Stimulated activated CD4-positive, alpha-beta T cell treated with anti-CD3 and anti-CD28 coated beads, Interleukin-1b, Interleukin-23, amount 100 ng/mL, for 48 hours (primary cell): ENCODE measurements around the gene C1QA.
"Not testable (repeated sequence)": the region's sequence is repeated elsewhere in the genome, so short reads cannot be mapped to it uniquely, and the experiment has no call there.

Experiments
- DNase-seq: peaks from one replicate; pipeline ENCODE4 v3.0.0-alpha.2; 2020

C1QA gene

DNA sequence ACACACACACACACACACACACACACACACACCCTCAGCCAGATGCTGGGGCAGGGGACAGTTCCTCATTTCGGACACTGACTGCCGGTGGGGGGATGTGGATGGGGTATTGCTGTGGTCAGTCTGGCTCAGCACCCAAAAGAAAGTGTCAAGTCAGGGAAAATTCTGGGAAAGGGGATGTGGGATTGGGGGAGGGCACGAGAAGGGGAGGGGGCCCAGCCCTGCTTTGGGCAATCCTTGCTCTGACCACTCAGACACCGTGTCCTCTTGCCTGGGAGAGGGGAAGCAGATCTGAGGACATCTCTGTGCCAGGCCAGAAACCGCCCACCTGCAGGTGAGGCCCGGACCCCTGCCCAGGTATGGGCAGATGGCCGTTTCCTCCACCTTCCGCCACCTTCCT, 7.0 kb downstream of the C1QA start, which contains the start of gene C1QC:
Gene C1QC (plus strand): TSS at position 253 of the 400 bp plus-strand sequence. CDS start 391 bp downstream, outside the sequence.
- DNase-seq: no peak

- DNase-seq: no peak
These were observed 7.5 kb downstream of the C1QA start for GRCh38 chr1:22643928-22644327.

DNA sequence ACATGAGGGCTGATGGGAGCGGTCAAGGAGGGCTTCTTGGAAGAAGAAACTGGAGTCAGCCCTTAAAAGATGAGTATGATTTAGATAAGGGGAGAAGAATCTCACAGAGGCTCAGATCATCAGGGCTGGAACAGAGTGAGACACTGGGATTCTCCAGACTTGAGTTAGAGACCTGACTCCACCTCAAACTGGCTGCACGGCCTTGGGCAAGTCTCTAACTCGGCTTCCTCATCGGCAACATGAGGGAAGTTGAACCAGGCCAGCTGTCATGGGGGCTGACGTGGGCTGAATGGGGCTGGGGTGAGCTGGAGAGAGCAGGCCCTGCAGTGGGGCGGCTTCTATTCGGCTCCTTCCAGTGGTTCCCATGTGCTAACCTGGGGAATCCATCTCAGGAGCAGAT, 9.5 kb downstream of the C1QA start:
- no peak for DNase-seq

DNA sequence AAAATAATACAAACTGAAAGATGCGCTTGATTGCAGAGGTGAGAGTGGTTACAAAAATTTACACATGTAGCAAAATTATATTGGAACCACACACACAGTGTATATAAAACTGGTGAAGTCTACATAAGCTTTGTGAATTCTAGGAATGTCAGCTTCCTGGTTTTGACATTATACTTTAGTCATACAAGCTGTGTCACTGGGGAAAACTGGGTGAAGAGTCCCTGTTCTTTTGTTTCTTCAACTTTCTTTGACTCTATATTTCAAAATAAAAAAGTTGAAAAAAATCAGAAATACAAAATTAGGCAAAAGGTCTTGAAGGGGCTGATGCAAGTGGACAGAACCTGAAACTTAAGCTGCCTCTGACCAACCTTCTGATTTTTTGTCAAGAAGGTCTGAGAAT, 10.0 kb downstream of the C1QA start:
- no peak for DNase-seq

- DNase-seq: no peak
These were observed 13.8 kb downstream of the C1QA start for GRCh38 chr1:22650089-22650693.

DNA sequence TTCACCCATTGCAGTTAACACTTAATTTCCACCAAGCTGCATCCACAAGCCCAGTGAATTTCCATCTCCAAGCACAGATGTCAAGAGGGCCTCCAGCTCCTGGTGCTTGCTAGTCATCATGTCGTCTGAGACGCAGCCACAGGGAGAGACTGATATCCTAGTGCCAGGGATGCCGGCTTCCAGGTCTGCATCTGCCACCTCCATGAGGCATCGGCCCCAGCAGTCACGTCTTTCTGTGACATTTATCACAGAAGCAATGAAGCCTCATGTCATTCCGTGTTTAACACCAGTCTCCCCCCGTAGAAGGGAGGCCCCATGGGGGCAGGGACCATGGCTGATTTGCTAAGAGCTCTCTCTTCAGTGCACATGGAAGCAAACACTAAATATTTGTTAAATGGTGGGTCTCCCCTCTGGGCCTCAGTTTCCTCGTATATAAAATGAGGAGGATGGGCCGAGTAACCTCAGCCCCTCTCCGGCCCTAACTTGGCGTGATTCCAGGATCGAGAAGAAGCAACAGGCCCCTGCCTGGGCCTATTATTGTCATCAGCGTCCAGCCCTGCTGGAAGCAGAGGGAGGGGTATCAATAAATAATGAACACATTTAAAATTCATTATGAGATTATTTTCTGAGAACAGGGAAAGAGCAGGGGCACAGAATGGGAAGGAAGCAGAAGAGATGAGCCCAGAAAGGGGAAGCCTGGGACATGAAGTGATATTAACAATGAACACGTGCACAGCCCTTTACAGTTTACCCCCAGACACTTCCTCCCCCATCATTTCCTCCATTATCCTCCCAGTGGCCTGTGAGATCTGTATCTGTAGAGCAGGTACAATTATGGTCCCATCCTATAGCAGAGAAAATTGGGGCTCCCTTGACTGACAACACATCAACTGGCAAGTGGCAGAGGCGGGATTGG, 15.8 kb downstream of the C1QA start:
- DNase-seq: no peak

DNA sequence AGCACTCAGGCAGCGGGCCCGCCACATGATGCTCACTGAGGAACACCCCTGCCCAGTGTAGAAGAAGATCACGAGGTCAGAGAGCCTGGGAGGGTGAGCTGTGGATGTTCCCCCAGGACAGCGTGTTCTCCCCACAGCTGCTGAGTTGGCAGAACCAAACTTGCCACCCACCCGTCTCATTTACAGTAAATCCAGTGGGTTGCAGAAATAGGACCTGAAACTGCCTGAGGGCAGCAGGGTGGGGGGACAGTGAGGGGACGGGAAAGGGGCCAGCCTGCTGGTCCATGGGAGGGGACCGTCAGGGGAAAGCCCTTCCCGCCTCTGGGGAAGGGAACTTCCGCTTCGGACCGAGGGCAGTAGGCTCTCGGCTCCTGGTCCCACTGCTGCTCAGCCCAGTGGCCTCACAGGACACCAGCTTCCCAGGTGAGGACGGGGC, 16.5 kb downstream of the C1QA start, which contains the start of gene C1QB:
Gene C1QB (plus strand): TSS at position 356 of the 436 bp plus-strand sequence. CDS start 6,227 bp downstream, outside the sequence.
- no peak for DNase-seq

DNA sequence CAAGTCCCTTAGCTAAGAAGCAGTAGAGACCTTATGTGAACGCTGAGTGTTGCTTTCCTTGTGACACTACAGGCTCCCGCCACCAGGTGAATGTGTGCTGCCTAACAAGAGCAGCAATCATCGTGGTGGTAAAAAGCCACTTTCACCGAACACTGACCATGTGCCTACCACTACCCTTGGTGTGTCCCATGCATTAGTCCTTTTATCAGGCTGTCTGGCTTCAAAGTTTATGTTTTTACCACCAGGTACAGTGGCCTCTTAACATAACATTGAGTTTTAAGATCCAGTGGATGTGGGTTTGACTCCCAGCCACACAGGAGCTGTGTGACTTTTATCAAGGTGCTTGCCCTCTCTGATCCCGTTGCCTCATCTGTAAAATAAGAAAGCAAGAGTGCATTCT, 18.3 kb downstream of the C1QA start:
- no peak for DNase-seq

DNA sequence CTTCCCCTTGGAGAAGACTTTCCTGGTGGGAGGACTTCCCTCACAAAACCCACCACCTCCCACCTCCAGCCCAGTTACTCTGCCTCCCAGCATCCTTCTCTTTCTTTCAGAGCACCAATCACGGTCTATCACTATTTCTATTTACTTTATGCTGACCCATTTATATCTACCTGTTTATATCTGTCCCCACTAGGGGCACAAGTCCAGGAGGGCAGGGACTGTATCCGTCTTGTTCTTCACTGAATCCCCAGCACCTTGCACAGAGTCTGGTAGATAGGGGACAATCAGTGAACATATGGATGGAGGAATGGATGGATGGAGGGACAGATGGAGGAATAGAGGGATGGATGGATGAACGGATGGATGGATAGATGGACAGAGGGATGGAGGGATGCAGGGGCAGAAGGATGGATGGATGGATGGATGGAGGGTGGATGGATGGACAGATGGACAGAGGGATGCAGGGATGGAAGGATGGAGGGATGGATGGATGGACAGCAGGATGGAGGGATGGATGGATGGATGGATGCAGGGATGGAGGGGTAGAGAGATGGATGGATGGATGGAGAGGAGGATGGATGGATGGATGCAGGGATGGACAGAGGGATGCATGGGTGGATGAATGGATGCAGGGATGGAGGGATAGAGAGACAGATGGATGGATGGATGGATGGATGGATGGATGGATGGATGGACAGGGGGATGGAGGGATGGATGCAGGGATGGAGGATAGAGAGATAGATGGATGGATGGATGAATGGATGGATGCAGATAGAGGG, 22.1 kb downstream of the C1QA start:
- DNase-seq: no peak

DNA sequence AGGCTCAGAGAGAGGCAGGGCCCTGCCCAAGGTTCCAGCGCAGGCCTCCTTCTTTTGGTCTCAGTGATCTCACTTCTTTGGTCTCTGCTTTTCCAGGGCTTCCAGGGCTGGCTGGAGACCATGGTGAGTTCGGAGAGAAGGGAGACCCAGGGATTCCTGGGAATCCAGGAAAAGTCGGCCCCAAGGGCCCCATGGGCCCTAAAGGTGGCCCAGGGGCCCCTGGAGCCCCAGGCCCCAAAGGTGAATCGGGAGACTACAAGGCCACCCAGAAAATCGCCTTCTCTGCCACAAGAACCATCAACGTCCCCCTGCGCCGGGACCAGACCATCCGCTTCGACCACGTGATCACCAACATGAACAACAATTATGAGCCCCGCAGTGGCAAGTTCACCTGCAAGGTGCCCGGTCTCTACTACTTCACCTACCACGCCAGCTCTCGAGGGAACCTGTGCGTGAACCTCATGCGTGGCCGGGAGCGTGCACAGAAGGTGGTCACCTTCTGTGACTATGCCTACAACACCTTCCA, 24.4 kb downstream of the C1QA start:
- DNase-seq: no peak

GRCh38 chr1:22661880-22662279, 25.5 kb downstream of the C1QA start:
- no peak for DNase-seq

DNA sequence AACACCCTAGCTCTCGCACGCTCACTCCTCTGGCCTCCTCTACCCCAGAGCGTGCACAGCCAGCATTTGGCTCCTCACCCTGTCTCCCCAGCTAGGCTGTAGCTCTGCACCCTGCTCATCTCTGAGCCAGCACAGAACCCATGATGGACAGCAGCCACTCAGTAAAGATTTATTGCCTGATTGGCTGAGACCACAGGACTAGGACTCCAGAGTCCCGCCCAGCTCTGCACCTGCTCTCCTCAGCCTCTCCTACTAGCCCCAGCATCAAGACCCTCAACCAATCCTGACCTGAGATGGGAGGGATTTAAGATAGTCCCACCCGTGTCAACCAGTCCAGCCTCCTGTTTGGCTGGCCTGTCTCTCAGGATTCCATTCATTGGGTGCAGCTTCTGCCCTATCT, 25.9 kb downstream of the C1QA start:
- DNase-seq: no peak

DNA sequence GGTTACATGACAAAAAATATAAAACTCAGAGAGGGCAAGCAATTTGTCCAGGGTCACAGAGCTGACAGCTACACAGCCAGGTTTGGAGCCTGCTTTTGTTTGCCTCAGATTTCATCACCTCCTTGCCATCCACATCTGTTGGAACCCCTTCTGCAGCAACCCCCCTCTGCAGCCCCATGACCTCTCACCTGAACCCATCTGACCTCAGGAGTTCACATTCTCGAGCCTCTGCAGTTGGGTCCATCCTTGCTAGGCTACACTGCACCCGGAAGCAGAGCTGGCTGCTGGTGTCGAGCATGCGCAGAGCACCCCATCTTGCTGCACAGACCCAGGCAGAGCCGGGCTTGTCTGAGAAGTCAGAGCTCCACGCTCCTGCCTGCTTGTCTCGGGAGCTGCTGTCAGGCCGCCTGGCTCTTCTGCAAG, 26.6 kb downstream of the C1QA start:
- DNase-seq: no peak

GRCh38 chr1:22665752-22666151, 29.3 kb downstream of the C1QA start:
- no peak for DNase-seq

DNA sequence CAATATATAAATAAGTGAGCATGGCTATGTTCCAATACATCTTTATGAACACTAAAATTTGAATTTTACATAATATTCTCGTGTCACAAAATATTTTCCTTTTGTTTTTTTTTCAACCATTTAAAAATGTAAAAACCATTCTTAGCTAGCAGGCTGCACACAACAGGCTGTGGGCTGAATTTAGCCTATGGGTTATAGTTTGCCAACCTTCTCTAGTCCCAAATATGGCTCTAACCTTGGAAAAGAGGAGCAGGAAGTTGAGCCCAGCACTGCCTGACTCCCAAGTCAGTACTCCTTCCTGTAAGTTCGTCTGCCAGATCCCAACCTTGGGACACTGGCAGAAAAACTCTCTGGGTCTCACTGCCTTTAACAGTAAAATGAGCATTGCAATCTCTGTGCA, 30.0 kb downstream of the C1QA start:
- DNase-seq: no peak

GRCh38 chr1:22668840-22669239, 32.4 kb downstream of the C1QA start:
- not testable (repeated sequence) for DNase-seq

GRCh38 chr1:22670352-22670975, 34.0 kb downstream of the C1QA start:
- no peak for DNase-seq

GRCh38 chr1:22671999-22672398, 35.6 kb downstream of the C1QA start:
- no peak for DNase-seq

- peak; percentile 32 for DNase-seq
These were observed 37.3 kb downstream of the C1QA start for GRCh38 chr1:22673486-22674409.

DNA sequence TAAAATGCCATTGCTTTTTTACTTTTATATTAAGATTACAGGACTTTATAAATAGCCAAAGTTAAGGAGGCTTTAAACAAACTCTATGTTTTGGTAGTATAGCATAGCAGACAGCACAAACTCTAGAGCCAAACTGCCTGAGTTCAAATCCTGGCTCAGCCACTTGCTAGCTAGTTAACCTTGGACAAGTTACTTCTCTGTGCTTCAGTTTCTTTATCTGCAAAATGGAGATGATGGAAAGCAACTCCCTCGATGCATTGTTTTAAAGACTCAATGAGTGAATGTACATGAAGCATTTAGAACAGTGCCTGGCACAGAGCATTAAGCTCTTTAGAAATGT, 38.0 kb downstream of the C1QA start:
- no peak for DNase-seq

DNA sequence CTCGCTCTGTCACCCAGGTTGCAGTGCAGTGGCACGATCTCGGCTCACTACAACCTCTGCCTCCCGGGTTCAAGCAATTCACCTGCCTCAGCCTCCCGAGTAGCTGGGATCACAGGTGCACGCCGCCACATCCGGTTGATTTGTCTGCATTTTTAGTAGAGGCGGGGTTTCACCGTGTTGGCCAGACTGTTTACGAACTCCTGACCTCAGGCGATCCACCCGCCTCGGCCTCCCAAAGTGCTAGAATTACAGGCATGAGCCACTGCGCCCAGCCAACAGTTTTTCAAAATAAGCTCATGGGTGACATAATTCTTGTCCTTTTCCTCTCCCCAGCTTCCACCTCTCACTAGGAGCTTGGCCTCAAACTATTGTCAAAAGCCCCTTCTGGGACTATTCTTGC, 39.7 kb downstream of the C1QA start:
- not testable (repeated sequence) for DNase-seq
